Body of pancreas (tissue), 4 donors: ENCODE results near the gene NXPH2.
"Not testable (repeated sequence)": the region's sequence is repeated elsewhere in the genome, so short reads cannot be mapped to it uniquely, and the experiment has no call there.

ENCODE experiments used
- POLR2A ChIP-seq, 3 donors: fragments of 450-650 bp; IDR thresholded peaks; one replicate each; pipeline ENCODE4 v1.6.1; 2016; ENCODE audit warnings: antibody characterized with exemption in 3 of 3, mild to moderate bottlenecking in 2 of 3
- TF ChIP-seq, protein P1 (sequence below), 7 experiments: fragments of 450-650 bp in 4 of 7; fragments of 200-600 bp in 3 of 7; sonication (generic) in 3 of 7; IDR thresholded peaks; one replicate each; pipeline ENCODE4 v1.5.1; 2016 to 2019; ENCODE audit warnings: antibody characterized with exemption in 7 of 7

DNA sequence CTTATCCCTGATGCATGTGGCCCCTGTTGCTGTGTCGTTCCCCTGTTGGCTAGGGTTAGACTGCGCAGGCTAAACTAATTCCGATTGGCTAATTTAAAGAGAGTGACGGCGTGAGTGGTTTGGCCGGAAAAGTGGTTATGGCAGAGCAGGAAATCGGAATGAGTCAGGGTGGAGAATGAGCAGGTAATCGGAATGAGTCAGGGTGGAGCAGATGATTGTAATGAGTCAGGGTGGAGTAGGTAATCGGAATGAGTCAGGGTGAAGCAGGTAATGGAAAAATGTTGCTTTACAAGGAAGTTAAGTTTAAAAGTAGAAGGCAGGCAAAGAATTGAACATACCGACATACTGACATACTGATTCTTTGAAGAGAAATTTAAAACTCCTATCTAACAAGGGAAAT is 135.4 kb downstream of the NXPH2 start:
- TF ChIP-seq, protein P1, sequence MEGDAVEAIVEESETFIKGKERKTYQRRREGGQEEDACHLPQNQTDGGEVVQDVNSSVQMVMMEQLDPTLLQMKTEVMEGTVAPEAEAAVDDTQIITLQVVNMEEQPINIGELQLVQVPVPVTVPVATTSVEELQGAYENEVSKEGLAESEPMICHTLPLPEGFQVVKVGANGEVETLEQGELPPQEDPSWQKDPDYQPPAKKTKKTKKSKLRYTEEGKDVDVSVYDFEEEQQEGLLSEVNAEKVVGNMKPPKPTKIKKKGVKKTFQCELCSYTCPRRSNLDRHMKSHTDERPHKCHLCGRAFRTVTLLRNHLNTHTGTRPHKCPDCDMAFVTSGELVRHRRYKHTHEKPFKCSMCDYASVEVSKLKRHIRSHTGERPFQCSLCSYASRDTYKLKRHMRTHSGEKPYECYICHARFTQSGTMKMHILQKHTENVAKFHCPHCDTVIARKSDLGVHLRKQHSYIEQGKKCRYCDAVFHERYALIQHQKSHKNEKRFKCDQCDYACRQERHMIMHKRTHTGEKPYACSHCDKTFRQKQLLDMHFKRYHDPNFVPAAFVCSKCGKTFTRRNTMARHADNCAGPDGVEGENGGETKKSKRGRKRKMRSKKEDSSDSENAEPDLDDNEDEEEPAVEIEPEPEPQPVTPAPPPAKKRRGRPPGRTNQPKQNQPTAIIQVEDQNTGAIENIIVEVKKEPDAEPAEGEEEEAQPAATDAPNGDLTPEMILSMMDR (IDR thresholded peaks at IDR 0.05) = not testable (repeated sequence)
- TF ChIP-seq POLR2A (IDR thresholded peaks at IDR 0.05) = not testable (repeated sequence)
